IMR-90 (cell line): ENCODE results near the gene SEMA4F. TPM values are rescaled to one million over a fixed set of nuclear protein-coding genes. Genes with fewer than 3 reads are reported as not detected.

Experiments
- ATAC-seq: fragments of 200-7000 bp; cut with Tn5 transposase; 2 replicates; pipeline ENCODE4 v1.9.1; 2020; ENCODE audit warnings: low read depth, mild to moderate bottlenecking, moderate library complexity
- BruUV-seq: library from RNA; stranded (reverse); fragments of 400-500 nt; replicated peaks from 2 replicates; lab custom pipeline; 2021; lab: Mats Ljungman, UMichigan
- CTCF ChIA-PET: fragments of 300-600 bp; formaldehyde crosslinking; extraction: SDS; loops from one replicate; lab custom pipeline; 2021; ENCODE audit warnings: antibody characterized with exemption; lab: Yijun Ruan, JAX
- POLR2A ChIA-PET: fragments of 300-600 bp; sonication (Branson Sonifier 250); formaldehyde crosslinking; loops from one replicate; lab custom pipeline; 2022; ENCODE audit warnings: antibody characterized with exemption; ENCODE audit not compliant: unreplicated experiment; lab: Charles Lee
- DNase-seq: peaks from one replicate; pipeline ENCODE4 v3.0.0; 2013
- H2AFZ ChIP-seq: replicated peaks from 2 replicates; pipeline ENCODE3; 2013; ENCODE audit warnings: low read length, mild to moderate bottlenecking; ENCODE audit not compliant: poor library complexity
- H2AK5ac ChIP-seq: 2 replicates; pipeline ENCODE4 v1.6.1; 2013; ENCODE audit warnings: low read depth, low read length, inconsistent platforms
- H2AK9ac ChIP-seq: replicated peaks from 2 replicates; pipeline ENCODE3; 2013; ENCODE audit warnings: mild to moderate bottlenecking, low read depth, low read length, moderate library complexity; ENCODE audit not compliant: poor library complexity
- H2BK120ac ChIP-seq: 2 replicates; pipeline ENCODE4 v1.6.1; 2013; ENCODE audit warnings: low read depth, low read length, inconsistent platforms
- H2BK15ac ChIP-seq: 3 replicates; pipeline ENCODE4 v1.6.1; 2013; ENCODE audit warnings: low read depth, low read length, inconsistent platforms
- H2BK20ac ChIP-seq: 2 replicates; pipeline ENCODE4 v1.6.1; 2013; ENCODE audit warnings: low read depth, mild to moderate bottlenecking, inconsistent platforms, low read length, moderate library complexity
- H2BK5ac ChIP-seq: 2 replicates; pipeline ENCODE4 v1.6.1; 2013; ENCODE audit warnings: mild to moderate bottlenecking, low read depth, low read length, inconsistent platforms; ENCODE audit not compliant: poor library complexity, severe bottlenecking
- H3K14ac ChIP-seq: replicated peaks from 2 replicates; pipeline ENCODE4 v1.6.1; 2013; ENCODE audit warnings: low read depth, low read length, inconsistent platforms
- H3K18ac ChIP-seq: 2 replicates; pipeline ENCODE4 v1.6.1; 2013; ENCODE audit warnings: low read depth, low read length, control low read depth
- H3K23ac ChIP-seq: 2 replicates; pipeline ENCODE4 v1.6.1; 2013; ENCODE audit warnings: low read depth, low read length, inconsistent platforms
- H3K27ac ChIP-seq: 2 replicates; pipeline ENCODE4 v1.5.1; 2013; ENCODE audit warnings: mild to moderate bottlenecking, control low read depth, low read length; ENCODE audit not compliant: insufficient read depth
- H3K27me3 ChIP-seq: 2 replicates; pipeline ENCODE4 v1.6.1; 2013; ENCODE audit warnings: low read length; ENCODE audit not compliant: control insufficient read depth, insufficient read depth
- H3K36me3 ChIP-seq: 2 replicates; pipeline ENCODE4 v1.6.1; 2013; ENCODE audit warnings: low read length, mixed read lengths; ENCODE audit not compliant: control insufficient read depth, insufficient read depth
- H3K4ac ChIP-seq: 2 replicates; pipeline ENCODE4 v1.6.1; 2013; ENCODE audit warnings: low read depth, low read length, inconsistent platforms
- H3K4me1 ChIP-seq: 2 replicates; pipeline ENCODE4 v1.6.1; 2013; ENCODE audit warnings: low read length, mixed read lengths; ENCODE audit not compliant: control insufficient read depth, insufficient read depth
- H3K4me2 ChIP-seq: 2 replicates; pipeline ENCODE4 v1.6.1; 2013; ENCODE audit warnings: low read depth, mild to moderate bottlenecking, control low read depth, low read length, moderate library complexity
- H3K4me3 ChIP-seq: 2 replicates; pipeline ENCODE4 v1.5.1; 2013; ENCODE audit warnings: low read depth, mild to moderate bottlenecking, control low read depth, low read length, moderate library complexity; ENCODE audit not compliant: insufficient read depth
- H3K56ac ChIP-seq: 2 replicates; pipeline ENCODE4 v1.6.1; 2013; ENCODE audit warnings: low read length, inconsistent platforms; ENCODE audit not compliant: insufficient read depth; ENCODE audit errors: extremely low read depth
- H3K79me1 ChIP-seq, 2 experiments: 2 replicates each; pipeline ENCODE4 v1.6.1; 2013; ENCODE audit warnings: low read length in 2 of 2, inconsistent platforms in 1 of 2, low read depth in 1 of 2
- H3K9ac ChIP-seq: 2 replicates; pipeline ENCODE4 v1.6.1; 2013; ENCODE audit warnings: low read depth, low read length, control low read depth
- H3K9me1 ChIP-seq: 2 replicates; pipeline ENCODE4 v1.6.1; 2013; ENCODE audit warnings: low read length, inconsistent platforms; ENCODE audit not compliant: insufficient read depth
- H3K9me3 ChIP-seq: 2 replicates; pipeline ENCODE4 v1.6.1; 2013; ENCODE audit warnings: low read length; ENCODE audit not compliant: control insufficient read depth, insufficient read depth
- H4K20me1 ChIP-seq: 2 replicates; pipeline ENCODE4 v1.6.1; 2013; ENCODE audit warnings: low read length, inconsistent platforms; ENCODE audit not compliant: insufficient read depth
- H4K5ac ChIP-seq: 2 replicates; pipeline ENCODE4 v1.6.1; 2013; ENCODE audit warnings: mild to moderate bottlenecking, low read depth, low read length, control low read depth
- H4K8ac ChIP-seq, 2 experiments: 2 replicates each; pipeline ENCODE4 v1.6.1; 2013; ENCODE audit warnings: low read depth in 2 of 2, low read length in 2 of 2, control low read depth in 1 of 2, inconsistent platforms in 1 of 2
- H4K91ac ChIP-seq: 2 replicates; pipeline ENCODE4 v1.6.1; 2013; ENCODE audit warnings: low read depth, low read length, inconsistent platforms; ENCODE audit not compliant: insufficient read depth
- ELK1 ChIP-seq: fragments of 150-350 bp; IDR thresholded peaks from 2 replicates; pipeline ENCODE4 v1.6.1; 2016; ENCODE audit warnings: low read depth, mild to moderate bottlenecking, low read length, moderate library complexity, borderline replicate concordance
- NFE2L2 ChIP-seq: fragments of 150-350 bp; IDR thresholded peaks from 2 replicates; pipeline ENCODE4 v1.6.1; 2016; ENCODE audit warnings: low read depth, mild to moderate bottlenecking, low read length
- POLR2A ChIP-seq: IDR thresholded peaks from 2 replicates; pipeline ENCODE4 v1.6.1; 2012; ENCODE audit warnings: mild to moderate bottlenecking, low read depth, low read length
- RFX5 ChIP-seq: IDR thresholded peaks from 2 replicates; pipeline ENCODE4 v1.8.0; 2012; ENCODE audit warnings: low read depth, mild to moderate bottlenecking, low read length, moderate library complexity
- WGBS, 2 experiments: methylation state at CpG; one replicate each; pipeline versions ENCODE4 v1.1.5 to v1.1.7; 2013; ENCODE audit warnings: missing lambda C conversion rate in 2 of 2; ENCODE audit not compliant: insufficient read length in 1 of 2; ENCODE audit errors: extremely low coverage in 2 of 2; 5-methylcytosine and 5-hydroxymethylcytosine counted together
- dilution Hi-C: fragments of 300-500 bp; cut with HindIII; formaldehyde crosslinking; loops from one replicate; pipeline ENCODE4 v1.14.3; 2018; ENCODE audit warnings: low sequenced_read_pairs; ENCODE audit not compliant: unreplicated experiment
- in situ Hi-C: fragments of 300-500 bp; cut with MboI; formaldehyde crosslinking; loops from 3 replicates; pipeline ENCODE4 v1.14.3; 2019; ENCODE audit warnings: low sequenced_read_pairs, inconsistent platforms, mixed read lengths
- intact Hi-C: fragments of 100-400 bp; cut with micrococcal nuclease; formaldehyde crosslinking; loops from 2 replicates; pipeline ENCODE4 v1.10.0; 2022
- polyA plus RNA-seq, 3 experiments: library from polyadenylated mRNA; depleted of rRNA; stranded (reverse); fragments of >200 nt; gene quantifications; 2 replicates each; pipeline ENCODE4 v1.2.3, GENCODE V29; 2012; ENCODE audit warnings: low replicate concordance in 1 of 3
- total RNA-seq: library from RNA; depleted of rRNA; stranded (reverse); fragments of >200 nt; gene quantifications from 2 replicates; pipeline ENCODE4 v1.2.3, GENCODE V29; 2012

The SEMA4F gene
- total and polyA plus RNA-seq, 2 of the 4 experiments (the other 2 are of a cell fraction), result 4.7 to 7.5 TPM

GRCh38 chr2:74639550-74639949 lies 14.5 kb upstream of the SEMA4F start:
- H3K27ac ChIP-seq, result no peak overlapping the region
- no peaks in the 10 kb centered on the region for H3K9me1 ChIP-seq
- in situ Hi-C loops, result no loop called here
- H4K8ac ChIP-seq, result no peak overlapping the region
- ATAC-seq (no peak), DNase-seq (no peak)
- ChIA-PET CTCF (no interaction called here), POLR2A (no interaction called here)
- H2BK15ac ChIP-seq, result no peak overlapping the region
- BruUV-seq, result no TSS peak
- no peak overlapping the region for H3K18ac ChIP-seq
- TF ChIP-seq NFE2L2 (no peak), RFX5 (no peak), ELK1 (no peak), POLR2A (no peak)
- H2BK20ac ChIP-seq, result no peak overlapping the region
- WGBS, 2 experiments, result no CpG with 5 or more reads among the region's 2 CpGs
- no peak overlapping the region for H3K9ac ChIP-seq
- no peak overlapping the region for H2BK120ac ChIP-seq
- H4K91ac ChIP-seq, result no peak overlapping the region
- no peaks in the 10 kb centered on the region for H3K4me1 ChIP-seq
- no peak overlapping the region for H2BK5ac ChIP-seq
- no peak overlapping the region for H2AK9ac ChIP-seq
- dilution Hi-C loops, result no loop called here
- H3K79me1 ChIP-seq, result no peaks in the 10 kb centered on the region
- H2AK5ac ChIP-seq, result no peak overlapping the region
- peaks cover 13% of the 10 kb centered on the region for H3K27me3 ChIP-seq
- no peak overlapping the region for H3K4me2 ChIP-seq
- H2AFZ ChIP-seq, result no peak overlapping the region
- no peaks in the 10 kb centered on the region for H3K36me3 ChIP-seq
- intact Hi-C loops, result loop anchor here (5.0 kb wide), 1 partner anchor 37 kb away; no protein-coding TSS in a partner anchor
- no peak overlapping the region for H4K5ac ChIP-seq
- no peak overlapping the region for H3K23ac ChIP-seq
- no peaks in the 10 kb centered on the region for H3K9me3 ChIP-seq
- no peak overlapping the region for H3K14ac ChIP-seq
- no peak overlapping the region for H3K56ac ChIP-seq
- H3K4ac ChIP-seq, result no peak overlapping the region
- H3K4me3 ChIP-seq, result no peak overlapping the region
- H4K20me1 ChIP-seq, result no peaks in the 10 kb centered on the region
